SIG-M5 treated with dmso at 0.1 percent for 504 hours (cell line): ENCODE data around the gene EIF1B.
"Not testable (repeated sequence)": the region's sequence is repeated elsewhere in the genome, so short reads cannot be mapped to it uniquely, and the experiment has no call there.

Experiments used
- DNase-seq: peaks from one replicate; lab custom pipeline; 2025; ENCODE audit not compliant: unreplicated experiment; lab: John Stamatoyannopoulos, UW

EIF1B gene

GRCh38 chr3:40309418-40309924 lies at the start of gene EIF1B:
Gene EIF1B (plus strand): TSS chr3:40309707. CDS start chr3:40309942, 235 bp downstream.
- peak; percentile 97 for DNase-seq

DNA sequence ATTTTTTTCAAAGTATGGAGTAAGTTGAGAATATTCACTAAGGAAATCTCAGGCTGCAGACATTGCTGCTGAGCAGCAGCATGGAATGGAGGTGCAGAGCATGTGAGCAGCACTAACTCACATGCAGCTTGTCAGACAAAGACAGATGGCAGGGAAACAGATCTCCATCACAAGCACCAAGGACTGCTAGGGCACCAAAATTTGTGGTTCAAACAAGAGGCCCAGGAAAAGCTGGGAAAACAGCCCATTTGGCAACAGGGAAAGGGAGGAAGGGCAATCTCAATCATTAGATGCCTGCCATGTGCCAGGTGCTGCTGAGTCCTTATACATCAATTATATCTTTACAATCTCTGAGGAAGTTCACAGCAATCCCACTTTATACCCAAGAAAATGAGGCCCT lies 47.2 kb upstream of the EIF1B start:
- DNase-seq = no peak

GRCh38 chr3:40264451-40264850 lies 45.1 kb upstream of the EIF1B start:
- no peak for DNase-seq

DNA sequence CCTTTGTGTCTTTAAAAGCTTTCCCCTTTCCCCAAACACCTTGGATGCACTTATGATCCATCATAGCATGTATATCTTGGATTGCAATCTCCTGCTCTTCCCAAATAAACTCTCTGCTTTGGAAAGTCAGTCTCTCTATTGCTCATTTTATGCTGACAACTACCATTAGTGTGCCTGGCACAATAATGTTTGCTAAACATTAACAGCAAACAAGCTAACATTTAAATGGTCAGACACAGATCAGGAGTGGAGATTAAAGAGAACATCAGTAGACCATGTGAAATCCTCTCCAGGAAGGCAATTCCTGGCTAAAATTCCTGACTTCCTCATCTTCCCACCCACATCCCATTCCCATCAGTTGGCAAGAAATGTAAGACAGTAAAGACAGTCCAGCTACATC lies 44.3 kb upstream of the EIF1B start:
- no peak for DNase-seq

DNA sequence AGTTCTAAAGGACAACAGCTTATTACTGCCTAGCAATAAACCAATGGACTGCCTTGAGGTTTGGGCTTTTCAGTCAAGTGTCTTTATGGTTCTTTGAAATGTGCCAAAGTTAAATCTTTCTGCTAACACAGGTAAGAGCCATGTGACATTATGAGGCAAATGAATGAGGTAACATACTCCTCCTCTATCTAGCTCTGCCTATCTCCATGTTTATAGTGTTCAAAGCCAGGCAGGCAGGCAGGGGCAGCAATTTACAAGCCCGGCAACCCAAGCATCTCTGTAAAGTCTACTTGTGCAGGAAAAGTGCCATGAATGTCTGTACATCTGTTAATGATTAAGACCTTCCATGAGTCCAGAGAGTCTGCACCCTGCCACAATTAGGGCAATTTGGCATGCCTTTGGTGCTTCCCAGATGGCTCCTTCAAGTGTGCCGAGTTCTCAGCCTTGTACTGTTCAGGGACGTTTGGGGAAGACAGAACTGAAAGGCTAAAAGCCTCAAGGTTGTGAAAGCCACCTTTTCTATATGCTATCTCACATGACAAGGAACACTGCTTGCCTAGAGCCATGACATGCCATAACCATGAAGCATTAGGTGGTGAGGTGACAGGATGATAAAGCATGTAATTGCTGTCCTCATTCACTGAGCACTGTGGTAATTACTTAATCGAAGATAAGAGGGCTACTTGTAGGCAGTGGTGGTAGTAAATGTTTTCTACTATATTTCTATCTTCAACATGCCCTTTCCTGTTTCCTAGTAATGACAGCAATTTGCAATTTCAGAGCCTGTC lies 41.4 kb upstream of the EIF1B start:
- DNase-seq = no peak

DNA sequence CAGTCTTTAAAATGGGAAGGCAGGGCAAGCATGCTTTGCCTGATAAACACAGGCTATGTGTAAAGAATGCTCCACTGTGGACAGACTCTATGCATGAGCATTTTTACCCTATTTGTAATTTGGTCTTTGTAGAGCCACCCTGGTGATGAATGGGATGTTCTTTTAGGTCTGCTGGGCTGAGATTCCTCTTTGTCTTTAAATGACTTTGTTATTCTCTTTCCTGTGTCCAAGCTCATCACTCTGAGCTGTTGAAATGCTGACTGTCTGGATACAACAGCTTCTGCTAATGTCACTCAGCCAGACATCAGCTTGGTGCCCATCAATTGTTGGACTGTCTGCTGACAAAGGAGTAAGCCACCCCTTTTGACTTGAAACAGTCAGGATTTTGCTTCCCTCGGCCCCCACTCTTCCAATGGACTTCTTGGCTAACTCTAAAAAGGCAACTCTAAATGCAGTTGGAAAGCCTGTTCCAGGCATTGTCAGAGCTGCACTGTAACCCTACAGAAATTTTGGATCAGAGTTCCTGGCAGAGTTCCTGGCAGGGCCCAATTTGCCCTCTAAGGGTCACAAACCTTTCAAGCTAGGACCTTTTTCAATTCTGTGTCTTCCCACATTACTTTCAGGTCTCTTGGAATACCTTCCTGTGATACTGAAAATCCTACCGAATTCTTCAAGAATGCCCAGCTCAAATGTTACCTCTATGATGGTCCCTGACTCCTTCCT lies 40.5 kb upstream of the EIF1B start:
- DNase-seq = no peak

DNA sequence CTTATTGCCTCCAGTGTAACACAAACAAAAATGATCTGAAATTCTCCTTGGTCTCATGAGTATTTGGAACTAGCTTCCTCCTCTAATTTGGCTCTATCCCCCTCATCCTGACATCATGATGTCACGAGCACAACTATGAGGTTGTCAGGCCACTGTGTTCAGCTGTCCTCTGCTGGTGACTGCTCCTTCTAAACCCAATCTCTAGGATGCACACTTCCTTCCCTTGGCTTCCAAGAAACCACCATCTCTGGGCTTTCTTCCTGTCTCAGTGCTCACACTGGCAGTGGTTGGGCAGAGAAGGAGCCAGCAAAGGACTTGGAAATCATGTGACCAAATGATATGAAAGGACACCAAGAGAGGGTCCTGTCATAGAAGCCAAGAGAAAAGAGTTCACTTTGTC lies 30.7 kb upstream of the EIF1B start:
- DNase-seq = no peak

DNA sequence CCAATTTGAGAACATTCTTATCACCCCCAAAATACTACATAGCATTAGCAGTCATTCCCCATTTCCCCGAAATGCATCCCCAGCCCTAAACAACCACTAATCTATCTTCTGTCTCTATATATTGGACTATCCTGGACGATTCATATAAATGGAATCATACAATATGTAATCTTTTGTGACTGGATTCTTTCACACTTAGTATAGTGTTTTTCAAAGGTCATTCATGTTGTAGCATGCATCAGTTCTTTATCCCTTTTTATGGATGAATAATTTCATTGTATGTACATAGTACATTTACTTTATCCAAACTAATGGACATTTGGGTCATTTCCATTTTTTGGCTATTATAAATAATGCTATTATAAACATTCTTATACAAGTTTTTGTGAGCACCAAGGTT lies 27.5 kb upstream of the EIF1B start:
- no peak for DNase-seq

DNA sequence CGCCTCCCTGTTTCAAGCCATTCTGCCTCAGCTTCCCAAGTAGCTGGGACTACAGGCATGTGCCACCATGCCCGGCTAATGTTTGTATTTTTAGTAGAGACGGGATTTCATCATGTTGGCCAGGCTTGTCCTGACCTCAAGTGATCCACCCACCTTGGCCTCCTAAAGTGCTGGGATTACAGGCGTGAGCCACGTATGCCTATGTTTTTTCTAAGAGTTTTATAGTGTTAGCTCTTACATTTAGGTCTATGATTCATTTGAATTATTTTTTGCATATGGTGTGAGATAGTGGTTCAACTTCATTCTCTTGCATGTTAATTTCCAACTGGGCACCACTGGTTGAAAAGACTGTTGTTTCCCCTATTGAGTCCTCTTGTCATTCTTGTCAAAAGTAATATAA lies 26.4 kb upstream of the EIF1B start:
- not testable (repeated sequence) for DNase-seq

DNA sequence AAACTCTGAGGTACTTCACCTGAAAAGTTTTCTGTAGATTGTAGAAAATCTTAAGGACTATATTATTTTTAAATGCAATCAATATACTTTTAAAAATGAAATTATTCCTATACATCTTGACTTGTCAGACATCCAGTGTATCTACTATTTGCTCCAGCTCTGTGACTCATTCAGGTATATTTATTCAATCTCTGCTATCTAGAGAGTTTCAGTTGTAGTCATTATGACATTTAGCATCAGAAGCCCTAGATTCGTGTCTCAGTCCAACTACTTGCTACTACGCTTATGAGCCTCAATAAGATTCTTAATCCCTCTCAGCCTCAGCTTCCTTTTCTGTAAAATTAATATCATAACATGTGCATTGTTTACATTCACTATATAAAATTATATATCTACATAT lies 22.3 kb upstream of the EIF1B start:
- DNase-seq = no peak

DNA sequence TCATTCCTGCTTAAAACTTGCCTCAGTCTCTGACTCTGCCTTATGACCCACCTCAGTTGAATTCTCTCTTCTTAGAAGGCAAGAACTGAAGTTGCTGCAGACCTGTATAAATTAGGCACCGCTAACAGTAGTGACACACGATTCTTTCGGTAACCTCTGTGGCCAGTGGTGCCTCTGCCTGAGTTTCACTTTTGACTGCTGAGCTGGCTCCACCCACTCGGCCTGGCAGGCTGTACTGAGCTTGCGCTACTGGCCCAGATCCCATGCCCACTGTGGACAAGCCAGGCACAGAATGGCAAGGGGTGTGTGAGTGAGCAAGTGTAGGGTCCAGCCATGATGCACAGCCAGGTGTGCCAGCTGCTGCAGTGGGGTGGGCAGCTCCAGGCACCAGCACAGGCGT lies 19.1 kb upstream of the EIF1B start:
- no peak for DNase-seq

DNA sequence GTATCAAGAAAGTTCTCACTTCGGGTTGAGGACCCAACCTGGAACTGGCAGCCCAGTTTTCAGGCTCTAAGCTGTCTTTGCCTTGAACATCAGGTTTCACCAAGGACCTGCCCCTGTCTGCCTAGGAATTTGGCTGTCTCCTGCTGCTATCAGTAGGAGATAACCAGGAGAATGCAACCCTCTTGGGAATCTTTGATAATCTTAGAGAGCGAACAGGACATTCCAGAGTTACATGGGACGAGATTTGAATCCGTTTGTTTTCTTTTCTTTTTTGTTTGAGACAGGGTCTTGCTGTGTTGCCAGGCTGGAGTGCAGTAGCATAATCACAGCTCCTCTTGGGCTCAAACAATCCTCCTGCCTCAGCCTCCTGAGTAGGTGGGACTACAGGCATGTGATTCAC lies 18.0 kb upstream of the EIF1B start:
- no peak for DNase-seq

DNA sequence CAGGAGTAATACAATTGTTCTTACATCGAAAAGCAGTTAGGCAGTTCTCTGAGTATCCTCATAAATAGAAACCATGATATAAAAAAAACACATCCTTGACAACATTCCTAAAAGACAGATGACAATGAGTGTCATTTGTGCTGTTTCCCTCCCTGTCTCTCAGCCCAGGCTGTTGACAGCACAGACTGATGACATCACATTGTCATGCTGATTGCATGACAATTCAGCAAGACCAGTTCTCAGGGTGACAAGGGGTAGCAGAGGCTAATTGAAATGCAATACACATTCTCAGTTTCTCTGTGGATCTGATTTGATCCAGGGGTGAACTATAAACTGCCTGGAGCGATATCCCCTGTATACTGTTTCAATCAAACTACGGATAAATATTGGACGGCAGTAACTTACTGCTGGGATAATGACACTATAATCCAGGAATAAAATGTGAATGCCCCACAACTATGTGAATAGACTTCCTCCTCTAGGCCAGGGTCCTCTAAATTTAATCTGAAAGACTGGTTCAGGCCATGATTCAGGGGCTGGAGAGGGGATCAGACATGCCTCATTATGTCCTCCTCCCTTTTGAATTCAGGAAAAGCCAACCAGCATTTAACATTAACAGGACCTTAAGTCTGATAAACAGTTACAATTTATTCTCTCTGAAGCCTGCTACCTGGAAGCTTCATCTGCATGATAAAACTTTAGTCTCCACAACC lies 16.7 kb upstream of the EIF1B start:
- DNase-seq = no peak

DNA sequence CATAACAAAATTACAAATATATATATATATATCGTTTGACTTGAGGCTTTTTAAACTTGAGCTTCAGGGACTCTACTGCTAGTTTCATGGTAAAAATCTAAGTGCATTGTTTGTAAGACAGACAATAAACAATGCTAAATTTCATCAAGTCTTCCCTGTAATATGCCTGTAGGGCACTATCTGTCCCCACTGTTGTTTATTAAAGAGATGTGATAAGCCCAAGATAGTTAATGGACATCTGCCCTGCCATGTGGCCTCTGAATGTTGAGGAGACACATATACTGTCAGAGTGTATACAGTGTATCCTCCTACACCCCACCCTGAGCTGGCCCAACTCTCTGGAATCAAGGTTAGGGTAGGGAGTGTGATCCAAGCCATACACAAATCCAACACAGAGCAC lies 15.1 kb upstream of the EIF1B start:
- no peak for DNase-seq

DNA sequence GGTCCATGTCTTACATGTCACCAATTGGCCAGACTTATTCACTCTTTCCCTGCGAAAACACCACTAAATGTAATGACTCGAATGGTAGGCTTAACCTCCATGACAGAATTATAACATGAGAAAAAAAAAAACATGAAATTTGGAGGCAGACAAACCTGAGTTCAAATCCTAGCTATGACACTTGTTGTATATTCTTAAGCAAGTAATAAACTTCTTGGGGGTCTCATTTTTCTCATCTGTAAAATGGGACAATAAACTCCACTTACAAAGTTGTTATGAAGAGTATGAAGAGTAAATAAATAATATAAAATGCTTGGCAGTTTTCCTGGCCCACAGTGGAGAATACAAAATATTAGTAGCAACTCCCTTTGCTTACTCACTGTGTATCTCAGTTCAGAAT lies 11.4 kb upstream of the EIF1B start:
- no peak for DNase-seq

- DNase-seq = no peak
Measured at GRCh38 chr3:40299130-40299720, 10.3 kb upstream of the EIF1B start.

DNA sequence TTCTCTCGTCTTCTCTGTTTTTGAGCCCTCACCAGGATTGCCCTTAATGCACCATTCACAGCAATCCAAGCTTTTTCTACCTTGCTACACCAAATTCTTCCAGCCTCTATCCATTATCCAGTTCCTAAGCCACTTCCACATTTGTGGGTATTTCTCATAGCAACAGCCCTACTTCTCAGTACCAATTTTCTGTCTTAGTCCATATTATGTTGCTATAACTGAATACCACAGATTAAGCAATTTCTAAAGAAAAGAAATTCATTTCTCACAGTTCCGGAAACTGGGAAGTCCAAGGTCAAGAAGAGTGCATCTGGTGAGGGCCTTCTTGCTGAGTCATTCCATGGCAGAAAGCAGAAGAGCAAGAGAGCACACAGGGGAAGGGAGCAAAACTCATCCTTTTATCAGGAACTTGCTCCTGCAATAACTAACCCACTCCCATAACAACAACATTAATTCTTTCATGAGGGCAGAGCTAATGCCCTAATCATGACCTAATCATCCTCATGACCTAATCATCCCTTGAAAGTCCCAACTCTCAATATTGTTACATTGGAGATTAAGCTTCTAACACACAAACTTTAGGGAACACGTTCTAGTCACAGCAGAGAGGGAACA lies 9.7 kb upstream of the EIF1B start:
- DNase-seq = peak; percentile 99

DNA sequence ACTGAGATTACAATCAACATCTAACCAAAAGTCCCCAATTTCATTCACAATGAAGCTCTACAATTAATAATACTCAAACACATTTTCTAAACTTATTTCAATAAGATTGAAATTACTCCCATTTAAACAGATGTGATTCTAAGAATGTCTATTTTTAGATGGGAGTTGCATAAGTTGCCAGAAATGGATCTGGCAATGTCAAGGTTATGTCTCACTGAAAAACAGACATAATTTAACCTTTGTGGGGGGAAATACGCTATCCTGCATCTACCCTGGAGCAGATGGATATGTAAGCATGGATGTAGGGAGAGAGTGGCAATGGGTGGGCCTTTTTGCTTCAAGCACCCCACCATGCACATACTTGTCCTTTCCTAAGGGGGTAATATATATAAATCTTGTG lies 6.7 kb upstream of the EIF1B start:
- no peak for DNase-seq

GRCh38 chr3:40304352-40304751 lies 5.2 kb upstream of the EIF1B start:
- DNase-seq = no peak

DNA sequence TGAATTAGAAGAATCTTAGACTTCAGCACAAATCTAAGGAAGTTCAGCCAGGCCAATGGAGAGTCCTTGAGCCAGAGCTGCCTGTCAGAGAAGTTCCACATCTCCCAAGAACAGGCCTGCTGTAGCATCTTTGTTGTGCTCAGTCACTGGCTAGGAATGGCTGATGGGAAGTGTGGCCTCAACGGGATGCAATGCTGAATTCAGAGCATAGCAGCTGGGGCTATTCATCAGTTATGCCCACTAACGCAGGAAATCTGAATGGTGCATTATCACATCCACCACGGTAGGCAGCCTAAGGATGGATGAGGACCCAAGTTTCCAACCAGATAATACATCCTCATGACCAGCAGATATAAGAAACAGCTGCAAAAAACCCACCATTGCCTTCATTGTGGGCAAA lies 3.2 kb upstream of the EIF1B start:
- no peak for DNase-seq

GRCh38 chr3:40307176-40307575 lies 2.3 kb upstream of the EIF1B start:
- DNase-seq = no peak
